Stimulated activated CD8-positive, alpha-beta memory T cell treated with anti-CD3 and anti-CD28 coated beads, Interleukin-2, amount 100 ng/mL, for 48 hours (primary cell): ENCODE data around the gene PTCRA.
"Not testable (repeated sequence)": the region's sequence is repeated elsewhere in the genome, so short reads cannot be mapped to it uniquely, and the experiment has no call there.

Experiments
- DNase-seq, 2 donors: peaks; one replicate each; pipeline ENCODE4 v3.0.0-alpha.2; 2020; ENCODE audit warnings: low read depth in 2 of 2

Gene PTCRA, protein sequence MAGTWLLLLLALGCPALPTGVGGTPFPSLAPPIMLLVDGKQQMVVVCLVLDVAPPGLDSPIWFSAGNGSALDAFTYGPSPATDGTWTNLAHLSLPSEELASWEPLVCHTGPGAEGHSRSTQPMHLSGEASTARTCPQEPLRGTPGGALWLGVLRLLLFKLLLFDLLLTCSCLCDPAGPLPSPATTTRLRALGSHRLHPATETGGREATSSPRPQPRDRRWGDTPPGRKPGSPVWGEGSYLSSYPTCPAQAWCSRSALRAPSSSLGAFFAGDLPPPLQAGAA

DNA sequence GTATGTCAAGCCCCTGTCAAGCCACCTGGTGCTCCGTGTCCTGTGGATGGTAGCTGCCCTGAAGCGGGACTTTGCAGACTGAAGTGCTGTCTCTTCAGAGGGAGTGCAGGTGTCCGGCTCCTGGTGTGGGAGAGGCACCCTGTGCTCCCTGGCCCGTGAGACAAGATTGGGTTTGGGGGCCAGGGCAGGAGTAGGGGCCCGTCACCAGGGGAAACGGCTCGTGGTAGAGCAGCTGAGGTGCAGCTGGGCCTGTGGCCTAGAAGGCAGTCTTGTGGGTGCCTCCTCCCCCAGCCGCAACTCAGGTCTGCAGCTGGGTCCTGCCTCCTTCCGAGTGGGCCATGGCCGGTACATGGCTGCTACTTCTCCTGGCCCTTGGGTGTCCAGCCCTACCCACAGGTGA is at the start of gene PTCRA:
Gene PTCRA, plus strand, starts transcription at position 322 of the 400 bp plus-strand sequence. Its CDS starts 17 bp downstream, at position 339.
- DNase-seq = no peak

DNA sequence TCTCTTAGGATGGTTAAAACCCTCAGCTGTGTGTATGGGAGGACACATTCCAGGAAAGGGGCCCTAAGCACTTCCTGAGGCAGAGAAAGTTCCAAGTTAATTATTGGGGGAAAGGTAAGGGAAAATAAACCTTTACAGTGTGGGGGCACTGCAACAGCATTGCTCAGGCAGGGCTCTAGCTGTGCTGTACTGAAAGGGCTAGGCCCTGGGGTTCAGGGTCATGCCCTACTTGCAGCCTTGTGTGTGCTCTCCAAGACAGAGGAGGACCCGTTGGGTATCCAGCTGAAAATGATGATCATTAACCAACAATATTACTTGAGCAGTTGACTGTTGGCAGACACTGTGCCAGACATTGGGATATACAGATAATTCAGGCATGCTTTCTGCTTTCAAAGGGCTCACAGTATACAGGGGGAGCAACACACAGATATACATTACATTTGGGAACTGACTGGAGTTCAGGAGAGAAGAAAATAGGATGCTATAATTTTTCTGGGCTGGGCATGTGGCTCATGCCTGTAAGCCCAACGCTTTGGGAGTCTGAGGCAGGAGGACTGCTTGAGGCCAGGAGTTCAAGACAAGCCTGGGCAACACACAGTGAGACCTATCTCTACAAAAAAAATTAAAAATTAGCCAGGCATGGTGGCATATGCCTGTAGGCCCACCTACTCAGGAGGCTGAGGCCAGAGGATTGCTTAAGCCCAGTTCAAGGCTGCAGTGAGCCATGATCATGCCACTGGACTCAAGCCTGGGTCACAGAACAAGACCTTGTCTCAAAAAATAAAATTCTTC is 45.5 kb upstream of the PTCRA start:
- DNase-seq = no peak

DNA sequence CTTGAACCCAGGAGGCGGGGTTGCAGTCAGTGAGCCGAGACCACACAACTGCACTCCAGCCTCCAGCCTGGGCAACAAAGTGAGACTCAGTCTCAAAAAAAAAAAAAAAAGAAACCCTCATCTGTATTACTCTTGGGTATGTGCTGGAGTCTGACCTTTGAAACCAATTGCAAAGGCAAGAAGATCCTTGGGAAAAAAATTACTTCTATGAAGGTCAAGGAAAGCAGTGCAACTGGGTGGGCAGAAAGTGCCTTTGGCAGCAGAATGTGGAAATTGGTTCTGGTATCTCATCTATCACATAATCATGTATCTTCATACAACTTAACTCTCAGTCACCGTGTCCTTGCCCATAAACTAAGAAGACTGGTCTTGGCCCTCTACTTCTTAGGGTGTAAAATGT is 44.1 kb upstream of the PTCRA start:
- no peak for DNase-seq

DNA sequence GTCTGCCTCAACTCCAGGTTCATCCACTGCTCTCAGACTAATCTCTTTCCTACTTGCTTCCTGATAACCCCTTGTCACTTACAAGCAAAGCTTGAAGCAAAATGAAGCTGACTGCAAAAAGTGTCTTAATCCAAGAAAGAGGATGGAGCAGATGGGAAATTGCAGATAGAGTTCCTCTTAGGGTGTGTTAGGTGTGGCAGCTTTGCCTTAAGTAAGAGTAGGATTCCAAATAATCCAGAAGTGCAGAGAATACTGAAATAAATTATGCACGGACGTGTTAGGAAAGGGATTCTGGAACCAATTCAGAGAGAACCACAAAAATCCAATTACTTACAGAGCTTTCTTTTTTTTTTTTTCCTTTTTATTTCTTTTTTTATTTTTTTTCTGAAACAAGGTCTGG is 42.5 kb upstream of the PTCRA start:
- DNase-seq = no peak

DNA sequence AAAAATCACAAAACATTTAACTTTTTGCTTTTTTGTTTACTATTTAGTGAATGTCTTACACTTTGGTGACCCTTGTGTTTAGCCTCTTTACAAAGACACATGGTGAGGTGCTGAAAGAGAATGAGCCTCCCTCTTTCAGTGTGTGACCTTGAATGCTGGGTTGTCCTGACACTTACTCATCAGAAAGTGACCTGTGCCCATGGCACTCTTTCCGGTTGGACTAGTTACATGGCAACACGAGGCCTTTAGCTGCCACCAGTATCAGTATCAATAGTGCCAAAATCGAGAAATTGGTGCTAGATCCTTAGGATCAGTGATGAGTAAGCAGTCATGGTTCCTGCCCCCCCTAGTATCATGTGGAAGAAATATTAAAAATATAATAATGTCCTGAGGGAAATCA is 38.2 kb upstream of the PTCRA start:
- DNase-seq = no peak

DNA sequence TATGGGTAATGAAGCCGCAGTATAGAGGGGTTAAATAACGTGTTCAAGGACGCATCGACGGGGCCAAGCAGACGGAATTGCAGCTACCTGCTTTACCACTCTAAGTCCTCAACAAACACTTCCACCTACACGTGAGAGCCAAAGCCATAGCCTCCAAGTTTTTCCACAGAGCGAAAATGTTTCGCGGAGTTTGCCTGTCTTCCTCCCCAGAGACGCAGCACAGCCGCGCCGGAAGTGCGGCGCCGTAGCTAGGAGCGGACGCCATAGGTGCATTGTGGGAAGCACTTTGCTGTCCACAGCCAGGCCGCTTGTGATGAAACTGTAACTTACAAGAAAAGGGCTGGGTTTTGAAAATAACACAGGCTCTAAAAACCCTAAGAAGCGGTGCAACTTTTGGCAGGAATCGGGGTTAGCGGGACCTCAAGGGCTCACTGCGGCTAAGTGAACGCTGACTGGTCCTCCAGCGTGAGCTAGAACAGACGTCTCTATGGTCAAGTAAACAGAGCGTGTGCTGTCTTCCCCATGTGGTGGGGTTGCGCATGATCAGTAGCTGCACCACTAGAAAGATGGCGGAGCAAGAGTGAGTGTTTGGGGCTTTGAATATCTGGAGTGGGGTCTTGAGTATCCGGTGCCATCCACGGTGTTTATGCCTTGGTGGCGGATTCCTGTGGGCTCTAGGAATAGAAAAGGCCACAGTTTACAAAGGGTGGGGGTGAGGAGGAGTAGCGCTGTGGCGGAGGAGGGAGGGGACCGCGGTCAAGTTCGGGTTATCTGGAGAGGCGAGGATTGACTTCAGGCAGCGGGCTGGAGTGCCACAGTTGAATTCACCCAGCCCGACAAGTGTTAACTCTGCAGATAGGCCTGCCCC is 36.2 kb upstream of the PTCRA start, which contains the start of gene RPL7L1:
Gene RPL7L1, plus strand, starts transcription at position 245 of the 868 bp plus-strand sequence. Its CDS starts 295 bp downstream, at position 540.
- peak; percentile 53 to 63 for DNase-seq

DNA sequence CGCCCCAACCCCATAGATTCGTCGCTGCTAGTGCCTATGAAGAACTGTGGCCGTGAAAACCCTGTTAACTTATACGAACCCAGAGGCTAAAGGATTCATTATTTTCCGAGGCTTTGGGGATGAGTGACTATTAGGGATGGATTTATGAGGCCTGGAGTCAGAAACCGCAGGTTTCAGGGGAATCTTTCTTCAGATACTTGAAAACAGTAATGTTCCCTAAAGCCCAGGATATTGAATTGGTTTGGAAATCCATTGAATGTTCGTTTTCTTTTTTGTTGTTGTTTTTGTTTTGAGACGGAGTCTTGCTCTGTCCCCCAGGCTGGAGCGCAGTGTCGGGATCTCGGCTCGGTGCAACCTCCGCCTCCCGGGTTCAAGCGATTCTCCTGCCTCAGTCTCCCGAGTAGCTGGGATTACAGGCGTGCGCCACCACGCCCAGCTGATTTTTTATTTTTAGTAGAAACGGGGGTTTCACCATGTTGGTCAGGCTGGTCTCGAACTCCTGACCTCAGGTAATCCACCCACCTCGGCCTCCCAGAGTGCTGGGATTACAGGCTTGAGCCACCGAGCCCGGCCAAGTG is 35.5 kb upstream of the PTCRA start:
- DNase-seq = not testable (repeated sequence)

DNA sequence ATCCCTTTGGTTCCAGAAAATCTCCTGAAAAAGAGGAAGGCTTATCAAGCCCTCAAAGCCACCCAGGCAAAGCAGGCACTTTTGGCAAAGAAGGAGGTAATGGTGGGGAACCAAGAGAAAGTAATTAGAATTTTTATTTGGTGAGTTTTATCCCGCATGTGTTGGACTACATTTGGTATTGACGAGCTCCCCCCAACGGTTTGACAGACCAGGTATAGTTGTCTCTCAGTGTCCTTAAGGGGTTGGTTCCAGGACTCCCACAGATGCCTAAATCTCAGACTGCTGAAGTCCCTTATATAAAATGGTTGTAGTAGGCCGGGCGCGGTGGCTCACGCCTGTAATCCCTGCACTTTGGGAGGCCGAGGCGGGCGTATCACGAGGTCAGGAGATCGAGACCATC is 35.0 kb upstream of the PTCRA start:
- not testable (repeated sequence) for DNase-seq

DNA sequence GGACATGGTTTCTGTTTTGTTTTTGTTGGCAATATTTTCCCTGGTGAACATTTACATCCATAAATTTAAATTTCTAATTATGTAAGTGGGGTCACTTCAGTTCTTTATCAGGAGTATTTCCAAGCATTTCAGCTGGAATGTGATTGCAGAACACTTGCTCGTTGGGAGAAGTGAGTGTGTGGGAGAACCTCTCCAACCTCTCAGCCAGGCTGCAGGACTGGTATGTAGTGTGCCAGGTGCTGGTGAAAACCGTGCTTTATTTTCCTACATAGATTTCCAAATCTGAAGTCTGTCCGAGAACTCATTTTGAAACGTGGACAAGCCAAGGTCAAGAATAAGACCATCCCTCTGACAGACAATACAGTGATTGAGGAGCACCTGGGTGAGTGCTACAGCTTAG is 30.2 kb upstream of the PTCRA start:
- no peak for DNase-seq

DNA sequence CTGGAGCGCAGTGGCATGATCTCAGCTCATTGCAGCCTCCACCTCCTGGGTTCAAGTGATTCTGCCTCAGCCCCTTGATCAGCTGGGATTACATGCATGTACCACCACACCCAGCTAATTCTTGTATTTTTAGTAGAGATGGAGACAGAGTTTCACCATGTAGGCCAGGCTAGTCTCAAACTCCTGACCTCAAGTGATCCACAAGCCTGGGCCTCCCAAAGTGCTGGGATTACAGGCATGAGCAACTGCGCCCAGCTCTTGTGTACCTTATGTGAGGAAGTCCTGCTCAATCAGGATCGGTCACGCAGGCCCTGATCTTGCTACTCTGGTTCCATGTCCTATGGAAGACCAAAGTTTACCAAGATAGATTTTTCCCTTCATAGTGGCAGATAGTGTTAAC is 27.7 kb upstream of the PTCRA start:
- DNase-seq = not testable (repeated sequence)

DNA sequence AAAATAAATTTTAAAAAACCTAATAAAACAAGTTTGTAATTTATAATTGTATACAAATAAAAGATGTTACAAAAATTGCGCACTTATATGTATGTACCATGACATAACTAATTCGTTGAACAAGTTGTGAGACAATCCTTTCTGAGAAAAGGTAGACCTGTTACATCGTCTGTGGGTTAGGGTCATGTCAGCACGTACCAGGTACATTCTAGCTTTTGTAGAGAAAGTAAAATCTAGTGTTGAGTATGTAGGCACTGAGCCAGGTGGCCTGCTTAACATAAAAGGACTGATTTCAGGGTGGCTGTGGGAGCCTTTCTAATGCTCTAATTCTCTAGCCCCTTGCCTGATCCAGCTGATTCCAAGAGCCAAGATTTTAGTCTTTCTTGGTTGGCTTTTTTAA is 26.0 kb upstream of the PTCRA start:
- no peak for DNase-seq

DNA sequence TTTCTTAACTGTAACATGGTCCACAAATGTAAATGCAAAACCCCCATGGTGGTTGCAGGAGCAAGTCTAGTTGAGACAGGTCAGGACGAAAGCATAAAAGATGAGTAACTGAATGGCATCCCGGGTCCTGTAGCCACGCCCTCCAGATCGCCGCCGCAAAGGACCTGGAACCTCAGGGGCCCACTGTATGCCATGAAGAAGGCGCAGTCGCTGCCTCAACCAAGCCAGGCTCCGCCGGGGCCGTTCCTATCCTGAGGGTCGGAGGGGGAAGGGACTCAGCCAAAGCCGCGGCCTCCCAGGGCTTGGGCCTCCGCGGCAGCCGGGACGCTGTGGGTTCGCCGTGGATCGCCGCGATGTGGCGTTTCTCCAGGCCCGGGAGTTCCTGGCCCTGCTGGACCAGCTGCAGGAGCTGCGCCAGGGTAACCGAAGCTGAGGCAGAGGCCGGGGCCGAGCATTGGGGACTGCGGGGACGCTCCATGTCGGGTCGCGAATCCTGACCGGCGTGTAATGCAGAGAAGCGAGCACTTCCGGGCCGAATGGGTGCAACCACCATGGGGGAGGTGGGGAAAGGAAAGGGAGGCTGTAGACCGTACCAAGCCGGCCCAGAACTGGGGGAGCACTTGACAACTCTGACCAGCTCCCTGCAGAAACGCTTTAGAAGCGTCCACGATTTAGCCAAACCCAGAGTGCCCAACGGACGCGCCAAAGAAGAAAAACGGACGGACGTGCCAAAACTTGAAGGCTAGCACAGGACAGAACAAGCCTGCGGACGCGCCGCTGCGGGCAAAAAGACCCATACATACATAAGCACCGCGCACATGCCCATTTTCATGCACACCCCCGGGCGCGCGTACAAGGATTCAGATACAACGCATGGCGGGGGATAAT is 25.3 kb upstream of the PTCRA start:
- DNase-seq = peak; percentile 82 to 86

DNA sequence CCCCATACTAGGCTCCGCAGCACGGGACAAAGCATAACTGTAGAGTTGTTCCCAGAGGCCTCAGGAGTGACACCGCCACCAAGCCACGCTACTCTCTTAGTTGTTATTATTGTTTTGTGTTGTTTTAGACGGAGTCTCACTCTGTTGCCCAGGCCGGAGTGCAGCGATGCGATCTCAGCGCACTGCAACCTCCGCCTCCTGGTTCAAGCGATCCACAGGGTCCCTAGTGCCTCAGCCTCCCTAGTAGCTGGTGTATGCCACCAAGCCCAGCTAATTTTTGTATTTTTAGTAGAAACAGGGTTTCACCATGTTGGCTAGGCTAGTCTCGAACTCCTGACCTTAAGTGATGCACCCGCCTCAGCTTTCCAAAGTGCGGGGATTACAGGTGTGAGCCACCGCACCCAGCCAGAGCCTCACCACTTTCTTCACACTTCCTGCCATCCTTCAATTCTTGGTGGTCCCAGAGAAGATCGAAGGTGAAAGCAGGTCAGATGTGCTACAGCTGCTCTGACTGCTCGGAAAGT is 24.6 kb upstream of the PTCRA start:
- DNase-seq = no peak

DNA sequence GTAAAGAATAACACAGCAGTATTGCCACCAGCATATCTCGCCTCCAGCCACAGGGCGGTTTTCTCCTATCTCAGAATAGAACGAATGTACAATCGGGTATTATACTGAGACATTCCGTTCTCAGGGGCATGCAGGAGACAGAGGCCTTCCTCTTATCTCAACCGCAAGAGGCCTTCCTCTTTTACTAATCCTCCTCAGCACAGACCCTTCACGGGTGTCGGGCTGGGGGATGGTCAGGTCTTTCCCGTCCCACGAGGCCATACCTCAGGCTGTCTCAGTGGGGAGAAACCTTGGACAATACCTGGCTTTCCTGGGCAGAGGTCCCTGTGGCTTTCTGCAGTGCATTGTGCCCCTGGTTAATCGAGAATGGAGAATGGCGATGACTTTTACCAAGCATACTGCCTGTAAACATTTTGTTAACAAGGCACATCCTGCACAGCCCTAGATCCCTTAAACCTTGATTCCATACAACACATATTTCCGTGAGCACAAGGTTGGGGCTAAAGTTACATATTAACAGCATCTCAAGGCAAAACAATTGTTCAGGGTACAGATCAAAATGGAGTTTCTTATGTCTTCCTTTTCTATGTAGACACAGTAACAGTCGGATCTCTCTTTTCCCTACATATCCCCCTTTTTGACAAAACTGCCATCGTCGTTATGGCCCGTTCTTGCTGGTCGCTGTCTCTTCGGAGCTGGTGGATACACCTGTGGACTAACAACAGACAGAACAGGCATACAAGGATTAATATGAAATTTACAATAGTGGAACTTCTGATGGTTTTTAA is 21.6 kb upstream of the PTCRA start:
- DNase-seq = not testable (repeated sequence)

DNA sequence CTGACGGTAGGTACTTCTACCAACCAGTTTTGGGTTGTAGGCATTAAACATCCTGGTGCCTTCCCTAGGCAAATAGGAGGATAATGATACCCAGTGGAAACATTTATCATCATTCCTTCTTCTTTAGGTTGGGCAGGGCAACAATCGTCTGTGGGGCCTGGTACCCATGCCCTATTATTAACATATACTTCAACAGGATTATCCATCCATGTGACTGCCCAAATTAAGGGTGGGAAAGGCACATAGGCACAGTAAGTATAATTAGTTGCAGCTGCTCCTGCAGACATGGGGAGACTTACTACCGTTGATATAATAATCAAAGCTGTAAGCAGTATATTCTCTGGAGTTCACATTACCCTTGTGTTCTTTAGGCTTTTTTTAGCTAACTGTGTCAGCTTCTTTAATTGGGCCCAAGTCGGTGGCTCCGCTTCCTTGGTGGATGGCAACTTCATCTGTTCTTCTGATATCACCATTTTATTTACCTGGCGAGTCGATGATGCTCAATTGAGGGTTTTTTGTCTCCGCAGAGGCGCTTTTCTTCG is 19.6 kb upstream of the PTCRA start:
- DNase-seq = no peak

DNA sequence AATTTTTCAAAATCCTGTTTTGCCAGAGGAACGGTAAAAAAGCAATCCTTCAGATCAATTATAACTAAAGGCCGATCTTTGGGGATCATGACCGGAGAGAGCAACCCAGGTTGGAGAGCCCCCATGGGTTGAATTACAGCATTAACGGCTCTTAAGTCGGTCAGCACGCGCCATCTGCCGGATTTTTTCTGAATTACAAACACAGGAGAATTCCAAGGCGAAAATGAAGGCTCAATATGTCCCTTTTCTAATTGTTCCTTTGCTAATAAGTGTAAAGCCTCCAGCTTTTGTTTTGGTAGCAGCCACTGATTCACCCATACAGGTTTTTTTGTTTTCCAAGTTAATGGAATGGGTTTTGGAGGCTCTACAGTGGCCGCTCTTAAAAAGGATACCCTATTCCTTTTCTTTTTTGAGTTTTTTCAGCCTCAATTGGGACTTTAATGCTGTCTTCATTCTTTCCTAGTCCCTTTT is 16.9 kb upstream of the PTCRA start:
- DNase-seq = peak; percentile 32 to 55

DNA sequence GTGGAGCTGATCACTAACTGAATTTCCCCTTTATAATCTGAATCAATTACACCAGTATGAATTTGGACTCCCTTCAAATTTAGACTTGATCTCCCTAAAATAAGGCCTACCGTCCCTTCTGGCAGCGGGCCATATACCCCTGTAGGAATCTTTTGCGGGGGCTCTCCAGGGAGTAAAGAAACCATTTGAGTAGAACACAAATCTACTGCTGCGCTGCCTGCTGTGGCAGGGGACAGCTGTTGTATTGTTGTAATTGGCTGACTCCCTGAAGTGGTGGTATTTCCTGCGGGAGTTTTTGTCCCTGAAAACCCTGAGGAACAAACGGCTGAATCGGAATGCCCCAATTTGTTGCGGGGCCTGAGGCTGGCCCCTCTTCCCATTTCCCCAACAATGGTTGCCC is 16.0 kb upstream of the PTCRA start:
- DNase-seq = no peak

DNA sequence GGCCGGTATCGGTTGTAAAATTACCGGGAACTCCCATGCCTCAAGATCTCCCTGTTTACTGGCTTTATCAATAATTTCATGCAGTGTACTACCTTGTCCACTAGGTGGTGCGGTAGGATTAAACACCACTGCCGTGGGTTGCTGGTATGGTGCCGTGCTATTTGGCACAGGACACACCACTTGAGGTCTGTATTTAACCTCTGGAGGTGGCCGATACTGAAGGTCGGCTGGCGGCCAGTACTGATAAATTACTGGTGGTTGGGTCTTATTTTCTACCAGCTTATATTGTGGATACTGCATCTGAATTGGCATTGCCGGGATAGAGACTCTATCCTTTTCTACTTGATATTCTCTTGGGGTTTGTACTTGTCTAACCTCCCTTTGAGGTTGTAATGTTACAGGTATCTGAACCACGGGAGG is 14.3 kb upstream of the PTCRA start:
- DNase-seq = peak in 1 of 2 donors; percentile 33
